Thyroid gland (tissue), 4 donors: ENCODE measurements around the gene C17orf75.

Source experiments
- POLR2A ChIP-seq, 2 donors: fragments of 450-650 bp; IDR thresholded peaks; one replicate each; pipeline ENCODE4 v1.6.1; 2017; ENCODE audit warnings: antibody characterized with exemption in 2 of 2, mild to moderate bottlenecking in 2 of 2, moderate library complexity in 1 of 2
- TF ChIP-seq, protein P1 (sequence below), 6 experiments: fragments of 200-600 bp in 3 of 6; fragments of 450-650 bp in 3 of 6; sonication (generic) in 3 of 6; IDR thresholded peaks; one replicate each; pipeline ENCODE4 v1.5.1; 2016 to 2019; ENCODE audit warnings: antibody characterized with exemption in 6 of 6, mild to moderate bottlenecking in 2 of 6, inconsistent platforms in 1 of 6, moderate library complexity in 1 of 6

DNA sequence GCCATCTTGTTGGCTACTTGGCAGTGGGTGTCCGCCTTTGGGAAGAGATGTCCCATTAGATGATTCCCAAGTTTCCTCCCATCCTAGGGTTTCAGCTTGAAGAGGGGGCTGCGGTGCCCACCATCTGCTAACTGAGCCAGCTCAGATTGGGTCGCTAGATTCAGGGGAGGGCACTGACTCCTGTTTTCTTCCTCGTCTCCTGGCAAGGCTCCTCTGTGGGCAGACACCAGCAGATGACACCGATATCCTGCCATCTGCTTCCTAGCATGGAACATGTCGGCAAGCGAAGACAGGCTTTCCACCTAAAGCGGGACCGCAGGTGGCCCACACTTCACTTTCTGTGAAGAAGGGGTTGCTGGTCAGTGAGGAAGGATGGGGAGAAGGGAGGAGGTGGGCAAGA lies 27.3 kb downstream of the C17orf75 start:
- TF ChIP-seq, protein P1, sequence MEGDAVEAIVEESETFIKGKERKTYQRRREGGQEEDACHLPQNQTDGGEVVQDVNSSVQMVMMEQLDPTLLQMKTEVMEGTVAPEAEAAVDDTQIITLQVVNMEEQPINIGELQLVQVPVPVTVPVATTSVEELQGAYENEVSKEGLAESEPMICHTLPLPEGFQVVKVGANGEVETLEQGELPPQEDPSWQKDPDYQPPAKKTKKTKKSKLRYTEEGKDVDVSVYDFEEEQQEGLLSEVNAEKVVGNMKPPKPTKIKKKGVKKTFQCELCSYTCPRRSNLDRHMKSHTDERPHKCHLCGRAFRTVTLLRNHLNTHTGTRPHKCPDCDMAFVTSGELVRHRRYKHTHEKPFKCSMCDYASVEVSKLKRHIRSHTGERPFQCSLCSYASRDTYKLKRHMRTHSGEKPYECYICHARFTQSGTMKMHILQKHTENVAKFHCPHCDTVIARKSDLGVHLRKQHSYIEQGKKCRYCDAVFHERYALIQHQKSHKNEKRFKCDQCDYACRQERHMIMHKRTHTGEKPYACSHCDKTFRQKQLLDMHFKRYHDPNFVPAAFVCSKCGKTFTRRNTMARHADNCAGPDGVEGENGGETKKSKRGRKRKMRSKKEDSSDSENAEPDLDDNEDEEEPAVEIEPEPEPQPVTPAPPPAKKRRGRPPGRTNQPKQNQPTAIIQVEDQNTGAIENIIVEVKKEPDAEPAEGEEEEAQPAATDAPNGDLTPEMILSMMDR (IDR thresholded peaks at IDR 0.05) = no peak
- TF ChIP-seq POLR2A (IDR thresholded peaks at IDR 0.05) = no peak
